Measurements from ENCODE around the gene MSRB1. TPM values are rescaled to one million over a fixed set of nuclear protein-coding genes. Genes with fewer than 3 reads are reported as not detected.

The MSRB1 gene
- total RNA-seq, 1 experiment from 2014 or later: 5.8 TPM

DNA sequence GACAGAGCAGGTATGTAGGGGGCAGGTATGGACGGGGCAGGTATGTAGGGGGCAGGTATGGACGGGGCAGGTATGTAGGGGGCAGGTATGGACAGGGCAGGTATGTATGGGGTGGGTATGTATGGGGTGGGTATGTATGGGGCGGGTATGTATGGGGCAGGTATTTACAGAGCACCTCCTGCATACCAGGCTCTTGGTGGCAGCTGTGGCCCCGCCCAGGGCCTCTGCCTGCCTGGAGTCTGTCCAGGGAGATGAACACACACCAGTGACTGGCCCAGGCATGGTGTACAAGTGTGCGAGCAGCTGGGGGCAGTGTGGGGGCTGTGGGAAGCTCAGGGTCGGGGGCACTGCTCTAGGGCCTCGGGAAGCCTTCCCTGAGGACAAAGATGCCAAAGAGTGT lies 7.0 kb upstream of the MSRB1 start:
- CTCF ChIA-PET: interaction anchor here (1.1 to 1.3 kb wide), 2 partner anchors 18 to 21 kb away, joined by 3 to 4 read pairs; no protein-coding TSS in a partner anchor
- TF ChIP-seq, protein P1, sequence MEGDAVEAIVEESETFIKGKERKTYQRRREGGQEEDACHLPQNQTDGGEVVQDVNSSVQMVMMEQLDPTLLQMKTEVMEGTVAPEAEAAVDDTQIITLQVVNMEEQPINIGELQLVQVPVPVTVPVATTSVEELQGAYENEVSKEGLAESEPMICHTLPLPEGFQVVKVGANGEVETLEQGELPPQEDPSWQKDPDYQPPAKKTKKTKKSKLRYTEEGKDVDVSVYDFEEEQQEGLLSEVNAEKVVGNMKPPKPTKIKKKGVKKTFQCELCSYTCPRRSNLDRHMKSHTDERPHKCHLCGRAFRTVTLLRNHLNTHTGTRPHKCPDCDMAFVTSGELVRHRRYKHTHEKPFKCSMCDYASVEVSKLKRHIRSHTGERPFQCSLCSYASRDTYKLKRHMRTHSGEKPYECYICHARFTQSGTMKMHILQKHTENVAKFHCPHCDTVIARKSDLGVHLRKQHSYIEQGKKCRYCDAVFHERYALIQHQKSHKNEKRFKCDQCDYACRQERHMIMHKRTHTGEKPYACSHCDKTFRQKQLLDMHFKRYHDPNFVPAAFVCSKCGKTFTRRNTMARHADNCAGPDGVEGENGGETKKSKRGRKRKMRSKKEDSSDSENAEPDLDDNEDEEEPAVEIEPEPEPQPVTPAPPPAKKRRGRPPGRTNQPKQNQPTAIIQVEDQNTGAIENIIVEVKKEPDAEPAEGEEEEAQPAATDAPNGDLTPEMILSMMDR (IDR thresholded peaks at IDR 0.05; ENCODE audit: unreplicated experiment): no peak
- POLR2A ChIA-PET: interaction anchor here (0.9 to 5.9 kb wide), 2 partner anchors 14 to 168 kb away, joined by 3 to 53 read pairs; partner anchors contain the start of genes RNF151 and RPS2
- peak; percentile 26 for DNase-seq (ENCODE audit: unreplicated experiment)
- intact Hi-C loops (cut with micrococcal nuclease): no loop called here
- no peaks in the 10 kb centered on the region for H3K27me3 Mint-ChIP-seq (ENCODE audit: insufficient read depth, unreplicated experiment)
- H3K4me3 Mint-ChIP-seq (ENCODE audit: unreplicated experiment): no peak overlapping the region
- H3K36me3 Mint-ChIP-seq (ENCODE audit: insufficient read depth, unreplicated experiment): no peaks in the 10 kb centered on the region
- no TSS peak for BruUV-seq (replicated peaks)
- no peaks in the 10 kb centered on the region for H3K9me3 Mint-ChIP-seq (ENCODE audit: unreplicated experiment)
- H3K27ac Mint-ChIP-seq (ENCODE audit: low read depth, unreplicated experiment): no peak overlapping the region
- peaks cover 6% of the 10 kb centered on the region for H3K4me1 Mint-ChIP-seq (ENCODE audit: insufficient read depth, unreplicated experiment)

DNA sequence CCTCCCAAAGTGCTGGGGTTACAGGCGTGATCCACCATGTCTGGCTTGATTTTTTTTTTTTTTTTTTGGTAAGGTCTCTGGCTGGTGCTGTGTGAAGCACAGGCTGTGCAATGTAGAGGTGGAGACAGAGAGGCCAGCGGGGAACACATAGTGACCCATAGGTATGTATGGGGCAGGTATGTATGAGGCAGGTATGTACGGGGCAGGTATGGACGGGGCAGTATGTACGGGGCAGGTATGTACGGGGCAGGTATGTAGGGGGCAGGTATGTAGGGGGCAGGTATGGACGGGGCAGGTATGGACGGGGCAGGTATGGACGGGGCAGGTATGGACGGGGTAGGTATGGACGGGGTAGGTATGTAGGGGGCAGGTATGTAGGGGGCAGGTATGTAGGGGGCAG lies 6.5 kb upstream of the MSRB1 start:
- Mint-ChIP-seq H3K9me3 (ENCODE audit: unreplicated experiment) (no peaks in the 10 kb centered on the region), H3K4me1 (ENCODE audit: insufficient read depth, unreplicated experiment) (peaks cover 6% of the 10 kb centered on the region), H3K27ac (ENCODE audit: low read depth, unreplicated experiment) (no peak overlapping the region), H3K27me3 (ENCODE audit: insufficient read depth, unreplicated experiment) (no peaks in the 10 kb centered on the region), H3K4me3 (ENCODE audit: unreplicated experiment) (no peak overlapping the region), H3K36me3 (ENCODE audit: insufficient read depth, unreplicated experiment) (no peaks in the 10 kb centered on the region)
- intact Hi-C loops (cut with micrococcal nuclease): no loop called here
- TF ChIP-seq, protein P1 (IDR thresholded peaks at IDR 0.05; ENCODE audit: unreplicated experiment): no peak
- no peak for DNase-seq (ENCODE audit: unreplicated experiment)
- BruUV-seq (replicated peaks): no TSS peak
- ChIA-PET CTCF (interaction anchor here (0.6 to 1.3 kb wide), 4 partner anchors 18 to 1234 kb away, joined by 3 to 4 read pairs (median 3); no protein-coding TSS in a partner anchor), POLR2A (interaction anchor here (0.9 to 5.9 kb wide), 2 partner anchors 10 to 14 kb away, joined by 5 to 53 read pairs; partner anchors contain the start of genes NDUFB10, RNF151 and RPS2)

DNA sequence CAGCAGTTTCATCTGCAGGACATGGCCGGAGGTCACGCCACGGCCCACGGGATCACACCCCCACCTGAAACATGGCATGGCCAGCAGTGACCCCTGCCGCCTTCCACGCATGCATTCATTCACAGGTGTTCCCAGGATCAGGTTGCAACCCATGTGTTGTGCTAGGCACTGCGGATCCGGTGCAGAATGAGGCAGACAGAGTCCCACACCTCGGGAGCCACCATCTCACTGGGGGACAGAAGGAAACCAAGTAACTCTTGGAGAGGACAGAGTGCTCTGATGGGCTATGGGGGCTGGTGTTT lies 4.3 kb upstream of the MSRB1 start:
- TF ChIP-seq, protein P1 (IDR thresholded peaks at IDR 0.05; ENCODE audit: unreplicated experiment): no peak
- DNase-seq (ENCODE audit: unreplicated experiment): no peak
- H3K36me3 Mint-ChIP-seq (ENCODE audit: insufficient read depth, unreplicated experiment): no peaks in the 10 kb centered on the region
- ChIA-PET CTCF (interaction anchor here (0.5 to 0.6 kb wide), 2 partner anchors 84 to 514 kb away, joined by 3 read pairs; no protein-coding TSS in a partner anchor), POLR2A (interaction anchor here (0.6 to 0.7 kb wide), 2 partner anchors 48 to 246 kb away, joined by 3 read pairs; no protein-coding TSS in a partner anchor)
- H3K27me3 Mint-ChIP-seq (ENCODE audit: insufficient read depth, unreplicated experiment): no peaks in the 10 kb centered on the region
- H3K4me3 Mint-ChIP-seq (ENCODE audit: unreplicated experiment): no peak overlapping the region
- peaks cover under 1% of the 10 kb centered on the region for H3K4me1 Mint-ChIP-seq (ENCODE audit: insufficient read depth, unreplicated experiment)
- no peak overlapping the region for H3K27ac Mint-ChIP-seq (ENCODE audit: low read depth, unreplicated experiment)
- no TSS peak for BruUV-seq (replicated peaks)
- H3K9me3 Mint-ChIP-seq (ENCODE audit: unreplicated experiment): no peaks in the 10 kb centered on the region
- intact Hi-C loops (cut with micrococcal nuclease): no loop called here

DNA sequence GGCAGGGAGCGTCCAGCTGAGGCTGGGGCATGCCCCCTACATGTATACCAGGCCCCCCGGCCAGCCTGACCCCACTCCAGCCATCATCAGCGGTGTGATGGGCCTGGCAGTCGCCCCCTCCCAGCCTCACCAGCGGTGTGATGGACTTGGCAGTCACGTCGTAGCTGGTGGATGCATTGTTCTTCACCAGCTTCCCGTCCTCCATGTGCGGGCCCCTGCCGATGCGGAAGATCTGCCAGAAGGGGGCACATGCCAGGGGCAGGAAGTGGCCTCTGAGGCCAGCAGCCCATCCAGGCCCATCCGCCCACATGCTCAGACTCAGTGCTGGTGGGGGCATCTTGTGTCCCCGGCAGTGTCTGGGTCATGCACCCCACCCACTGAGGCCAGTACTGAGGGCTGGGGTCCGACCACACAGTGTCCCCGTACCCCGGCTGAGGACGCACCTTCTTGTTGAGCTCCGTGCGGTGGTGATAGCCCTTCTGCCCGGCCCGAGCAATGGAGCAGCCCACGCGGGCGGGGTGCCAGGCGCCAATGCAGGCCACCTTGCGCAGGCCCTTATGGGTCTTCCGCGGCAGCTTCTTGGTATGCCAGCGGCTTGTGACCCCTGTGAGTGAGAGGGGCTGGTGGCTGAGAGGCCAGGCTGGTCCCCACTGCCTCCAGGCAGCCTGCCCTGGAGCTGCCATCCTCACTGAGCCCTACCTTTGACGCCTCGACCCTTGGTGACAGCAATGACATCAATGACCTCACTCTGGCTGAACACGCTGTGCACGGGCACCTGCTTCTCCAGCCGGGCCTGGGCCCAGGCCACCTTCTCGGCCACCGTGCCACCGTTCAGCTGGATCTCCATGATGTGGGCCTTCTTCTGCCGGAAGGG lies 3.7 kb upstream of the MSRB1 start:
- DNase-seq (ENCODE audit: unreplicated experiment): no peak
- H3K27me3 Mint-ChIP-seq (ENCODE audit: insufficient read depth, unreplicated experiment): no peaks in the 10 kb centered on the region
- H3K9me3 Mint-ChIP-seq (ENCODE audit: unreplicated experiment): no peaks in the 10 kb centered on the region
- BruUV-seq (replicated peaks): no TSS peak
- intact Hi-C loops (cut with micrococcal nuclease): no loop called here
- POLR2A ChIA-PET: interaction anchor here (0.6 to 2.1 kb wide), 2 partner anchors 18 to 47 kb away, joined by 3 to 5 read pairs; partner anchors contain the start of gene RPS2
- no peak overlapping the region for H3K4me3 Mint-ChIP-seq (ENCODE audit: unreplicated experiment)
- H3K27ac Mint-ChIP-seq (ENCODE audit: low read depth, unreplicated experiment): no peak overlapping the region
- CTCF ChIA-PET: interaction anchor here (0.5 kb wide), 1 partner anchor 84 kb away, joined by 3 read pairs; no protein-coding TSS in a partner anchor
- H3K4me1 Mint-ChIP-seq (ENCODE audit: insufficient read depth, unreplicated experiment): peaks cover 5% of the 10 kb centered on the region
- H3K36me3 Mint-ChIP-seq (ENCODE audit: insufficient read depth, unreplicated experiment): no peaks in the 10 kb centered on the region
- TF ChIP-seq, protein P1 (IDR thresholded peaks at IDR 0.05; ENCODE audit: unreplicated experiment): no peak
